Mucosa of rectum (tissue), 2 donors: ENCODE measurements around the gene CREBBP.

Experiments
- H3K27ac ChIP-seq, 2 donors: one replicate each; pipeline ENCODE4 v1.7.0; 2013; ENCODE audit warnings: inconsistent platforms in 2 of 2, low read depth in 2 of 2, low read length in 2 of 2
- H3K27me3 ChIP-seq, 2 donors: one replicate each; pipeline ENCODE4 v1.7.0; 2013; ENCODE audit warnings: low read length in 2 of 2; ENCODE audit not compliant: control insufficient read depth in 2 of 2, insufficient read depth in 2 of 2
- H3K36me3 ChIP-seq, 2 donors: one replicate each; pipeline ENCODE4 v1.7.0; 2013; ENCODE audit warnings: low read length in 2 of 2; ENCODE audit not compliant: control insufficient read depth in 2 of 2, insufficient read depth in 2 of 2
- H3K4me1 ChIP-seq, 2 donors: one replicate each; pipeline ENCODE4 v1.7.0; 2013; ENCODE audit warnings: low read length in 2 of 2, mild to moderate bottlenecking in 1 of 2; ENCODE audit not compliant: control insufficient read depth in 2 of 2, insufficient read depth in 2 of 2
- H3K4me3 ChIP-seq, 2 donors: one replicate each; pipeline ENCODE4 v1.7.0; 2013; ENCODE audit warnings: low read length in 2 of 2
- H3K9ac ChIP-seq, 2 donors: one replicate each; pipeline ENCODE4 v1.7.0; 2013; ENCODE audit warnings: low read length in 2 of 2, low read depth in 1 of 2, mild to moderate bottlenecking in 1 of 2
- H3K9me3 ChIP-seq, 2 donors: one replicate each; pipeline ENCODE4 v1.7.0; 2013; ENCODE audit warnings: low read length in 2 of 2; ENCODE audit not compliant: control insufficient read depth in 2 of 2
- donor health status: healthy.
- donor health status: Normal muscosa, but diverticular disease.

Gene CREBBP

GRCh38 chr16:3756113-3756512, 124.4 kb downstream of the CREBBP start:
- no peaks in the 10 kb centered on the region for H3K9me3 ChIP-seq
- H3K27me3 ChIP-seq = no peaks in the 10 kb centered on the region
- no peak overlapping the region for H3K27ac ChIP-seq
- no peak overlapping the region for H3K9ac ChIP-seq
- H3K36me3 ChIP-seq = peaks cover 59 to 70% of the 10 kb centered on the region in 2 donors
- H3K4me3 ChIP-seq = no peak overlapping the region
- no peaks in the 10 kb centered on the region for H3K4me1 ChIP-seq

- H3K4me3 ChIP-seq = no peak overlapping the region
- no peak overlapping the region for H3K9ac ChIP-seq
- no peak overlapping the region for H3K27ac ChIP-seq
- H3K4me1 ChIP-seq = no peaks in the 10 kb centered on the region
- no peaks in the 10 kb centered on the region for H3K27me3 ChIP-seq
- H3K36me3 ChIP-seq = peaks cover 64 to 77% of the 10 kb centered on the region in 2 donors
- no peaks in the 10 kb centered on the region for H3K9me3 ChIP-seq
Observed at GRCh38 chr16:3755249-3755648, 125.3 kb downstream of the CREBBP start.

GRCh38 chr16:3754772-3755171, 125.7 kb downstream of the CREBBP start:
- Histone ChIP-seq H3K9me3 (no peaks in the 10 kb centered on the region), H3K27ac (no peak overlapping the region), H3K9ac (no peak overlapping the region), H3K4me1 (no peaks in the 10 kb centered on the region), H3K4me3 (no peak overlapping the region), H3K27me3 (no peaks in the 10 kb centered on the region), H3K36me3 (peaks cover 64 to 79% of the 10 kb centered on the region in 2 donors)

GRCh38 chr16:3754081-3754703, 126.3 kb downstream of the CREBBP start:
- no peaks in the 10 kb centered on the region for H3K4me1 ChIP-seq
- no peaks in the 10 kb centered on the region for H3K27me3 ChIP-seq
- no peak overlapping the region for H3K4me3 ChIP-seq
- H3K9me3 ChIP-seq = no peaks in the 10 kb centered on the region
- no peak overlapping the region for H3K9ac ChIP-seq
- H3K36me3 ChIP-seq = peaks cover 61 to 79% of the 10 kb centered on the region in 2 donors
- H3K27ac ChIP-seq = no peak overlapping the region

- H3K9ac ChIP-seq = no peak overlapping the region
- peaks cover 60 to 74% of the 10 kb centered on the region in 2 donors for H3K36me3 ChIP-seq
Observed at GRCh38 chr16:3752984-3753383, 127.5 kb downstream of the CREBBP start.

GRCh38 chr16:3751878-3752277, 128.6 kb downstream of the CREBBP start:
- no peak overlapping the region for H3K27ac ChIP-seq
- H3K36me3 ChIP-seq = peaks cover 56 to 69% of the 10 kb centered on the region in 2 donors
- H3K27me3 ChIP-seq = no peaks in the 10 kb centered on the region
- H3K9ac ChIP-seq = no peak overlapping the region
- no peaks in the 10 kb centered on the region for H3K4me1 ChIP-seq
- H3K9me3 ChIP-seq = no peaks in the 10 kb centered on the region
- H3K4me3 ChIP-seq = no peak overlapping the region

More at GRCh38 chr16:3752984-3753383, 127.5 kb downstream of the CREBBP start:
- no peak overlapping the region for H3K4me3 ChIP-seq
- H3K4me1 ChIP-seq = no peaks in the 10 kb centered on the region
- no peaks in the 10 kb centered on the region for H3K9me3 ChIP-seq
- no peaks in the 10 kb centered on the region for H3K27me3 ChIP-seq
- no peak overlapping the region for H3K27ac ChIP-seq

- Histone ChIP-seq H3K36me3 (peaks cover 61 to 68% of the 10 kb centered on the region in 2 donors), H3K9me3 (no peaks in the 10 kb centered on the region), H3K9ac (no peak overlapping the region), H3K4me1 (peaks cover under 1 to 2% of the 10 kb centered on the region in 2 donors), H3K4me3 (no peak overlapping the region), H3K27ac (no peak overlapping the region), H3K27me3 (no peaks in the 10 kb centered on the region)
Observed at GRCh38 chr16:3748307-3748706, 132.2 kb downstream of the CREBBP start.

- no peaks in the 10 kb centered on the region for H3K9me3 ChIP-seq
- H3K4me1 ChIP-seq = peaks cover 5 to 6% of the 10 kb centered on the region in 2 donors
- H3K27me3 ChIP-seq = no peaks in the 10 kb centered on the region
- H3K36me3 ChIP-seq = peaks cover 64 to 69% of the 10 kb centered on the region in 2 donors
- H3K4me3 ChIP-seq = no peak overlapping the region
- H3K9ac ChIP-seq = no peak overlapping the region
- H3K27ac ChIP-seq = no peak overlapping the region
Observed at GRCh38 chr16:3745751-3746355, 134.7 kb downstream of the CREBBP start.

GRCh38 chr16:3744018-3744417, 136.5 kb downstream of the CREBBP start:
- peaks cover 5 to 6% of the 10 kb centered on the region in 2 donors for H3K4me1 ChIP-seq
- no peak overlapping the region for H3K9ac ChIP-seq
- no peak overlapping the region for H3K27ac ChIP-seq
- H3K4me3 ChIP-seq = no peak overlapping the region
- H3K9me3 ChIP-seq = no peaks in the 10 kb centered on the region
- H3K27me3 ChIP-seq = no peaks in the 10 kb centered on the region
- H3K36me3 ChIP-seq = peaks cover 75% of the 10 kb centered on the region in 2 donors

GRCh38 chr16:3740934-3741333, 139.6 kb downstream of the CREBBP start:
- Histone ChIP-seq H3K9me3 (no peaks in the 10 kb centered on the region), H3K36me3 (peaks cover 78 to 80% of the 10 kb centered on the region in 2 donors), H3K4me1 (peaks cover 5 to 6% of the 10 kb centered on the region in 2 donors)

More at GRCh38 chr16:3740934-3741333, 139.6 kb downstream of the CREBBP start:
- H3K27ac ChIP-seq = no peak overlapping the region
- H3K4me3 ChIP-seq = no peak overlapping the region
- no peak overlapping the region for H3K9ac ChIP-seq
- H3K27me3 ChIP-seq = no peaks in the 10 kb centered on the region
